Activated CD8-positive, alpha-beta memory T cell treated with anti-CD3 and anti-CD28 coated beads, Interleukin-2, amount 50 U/mL, for 1 hour (primary cell): Measurements from ENCODE around the gene SPTSSA.

Source experiments
- DNase-seq: peaks from one replicate; pipeline ENCODE4 v3.0.0-alpha.2; 2020; ENCODE audit errors: extremely low read depth

The SPTSSA gene

GRCh38 chr14:34472706-34473279 lies 10.8 kb upstream of the SPTSSA start:
- no peak for DNase-seq

- DNase-seq, result no peak
Observed at GRCh38 chr14:34470319-34470718, 8.3 kb upstream of the SPTSSA start.

- DNase-seq, result no peak
Observed at GRCh38 chr14:34466691-34467090, 4.7 kb upstream of the SPTSSA start.

- no peak for DNase-seq
Observed at GRCh38 chr14:34465069-34465859, 3.2 kb upstream of the SPTSSA start.

- DNase-seq, result no peak
Observed at GRCh38 chr14:34463598-34463961, 1.5 kb upstream of the SPTSSA start.

- DNase-seq, result no peak
Observed at GRCh38 chr14:34461334-34462131, 507 bp downstream of the SPTSSA start.

GRCh38 chr14:34460841-34461240 lies 1.2 kb downstream of the SPTSSA start:
- DNase-seq, result no peak

GRCh38 chr14:34460295-34460694 lies 1.7 kb downstream of the SPTSSA start:
- DNase-seq, result no peak

GRCh38 chr14:34457186-34457585 lies 4.9 kb downstream of the SPTSSA start:
- DNase-seq, result no peak

- DNase-seq, result no peak
Observed at GRCh38 chr14:34453226-34453625, 8.8 kb downstream of the SPTSSA start.

- no peak for DNase-seq
Observed at GRCh38 chr14:34452258-34452822, 9.7 kb downstream of the SPTSSA start.

- DNase-seq, result no peak
Observed at GRCh38 chr14:34450958-34451357, 11.1 kb downstream of the SPTSSA start.

GRCh38 chr14:34450542-34450915 lies 11.5 kb downstream of the SPTSSA start:
- DNase-seq, result no peak

GRCh38 chr14:34449819-34450541 lies 12.1 kb downstream of the SPTSSA start:
- no peak for DNase-seq

GRCh38 chr14:34439090-34439489 lies 22.9 kb downstream of the SPTSSA start:
- no peak for DNase-seq

- no peak for DNase-seq
Observed at GRCh38 chr14:34438438-34438837, 23.6 kb downstream of the SPTSSA start.

GRCh38 chr14:34437729-34438080 lies 24.3 kb downstream of the SPTSSA start:
- DNase-seq, result no peak

- no peak for DNase-seq
Observed at GRCh38 chr14:34436960-34437728, 24.9 kb downstream of the SPTSSA start.

- no peak for DNase-seq
Observed at GRCh38 chr14:34436118-34436905, 25.7 kb downstream of the SPTSSA start.

- no peak for DNase-seq
Observed at GRCh38 chr14:34433957-34434356, 28.1 kb downstream of the SPTSSA start.
